Epithelial cell of proximal tubule (primary cell): Measurements from ENCODE around the gene SOX8. TPM values are rescaled to one million over a fixed set of nuclear protein-coding genes. Genes with fewer than 3 reads are reported as not detected.

Experiments
- DNase-seq: peaks from one replicate; pipeline ENCODE4 v3.0.0-alpha.2; 2011; ENCODE audit warnings: low read depth
- H3K4me3 ChIP-seq: 2 replicates; pipeline ENCODE4 v1.5.1; 2011; ENCODE audit warnings: low read depth, mild to moderate bottlenecking, low read length
- total RNA-seq: library from RNA; depleted of rRNA; stranded (reverse); fragments of >200 nt; gene quantifications from 2 replicates; pipeline ENCODE4 v1.2.3, GENCODE V29; 2015
- TF ChIP-seq, protein P1 (sequence below): conservative IDR thresholded peaks from 2 replicates; pipeline ENCODE4 v1.5.1; 2012; ENCODE audit warnings: low read depth, mild to moderate bottlenecking, low read length

The SOX8 gene
- total RNA-seq, 1 donor from 2014 or later = not detected

DNA sequence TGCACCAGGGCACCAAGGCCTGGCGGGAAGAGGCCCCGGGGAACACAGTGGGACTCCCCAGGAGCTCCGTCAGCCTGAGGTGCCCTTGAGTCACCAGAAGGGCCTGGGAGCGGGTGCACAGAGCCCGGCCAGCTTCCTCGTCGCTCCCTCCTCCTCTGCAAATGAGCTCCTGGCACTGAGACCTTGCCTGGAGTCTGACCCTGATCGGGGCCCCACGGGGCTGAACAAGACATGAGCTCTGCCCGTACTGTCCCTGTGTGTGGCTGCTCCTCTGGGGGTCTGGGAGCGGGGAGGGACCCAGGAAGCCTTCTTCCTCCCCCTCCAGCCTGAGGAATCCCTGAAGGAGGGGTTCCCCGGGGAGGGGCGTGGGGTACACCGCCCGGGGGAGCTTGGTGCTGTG, 54.6 kb downstream of the SOX8 start:
- TF ChIP-seq, protein P1, sequence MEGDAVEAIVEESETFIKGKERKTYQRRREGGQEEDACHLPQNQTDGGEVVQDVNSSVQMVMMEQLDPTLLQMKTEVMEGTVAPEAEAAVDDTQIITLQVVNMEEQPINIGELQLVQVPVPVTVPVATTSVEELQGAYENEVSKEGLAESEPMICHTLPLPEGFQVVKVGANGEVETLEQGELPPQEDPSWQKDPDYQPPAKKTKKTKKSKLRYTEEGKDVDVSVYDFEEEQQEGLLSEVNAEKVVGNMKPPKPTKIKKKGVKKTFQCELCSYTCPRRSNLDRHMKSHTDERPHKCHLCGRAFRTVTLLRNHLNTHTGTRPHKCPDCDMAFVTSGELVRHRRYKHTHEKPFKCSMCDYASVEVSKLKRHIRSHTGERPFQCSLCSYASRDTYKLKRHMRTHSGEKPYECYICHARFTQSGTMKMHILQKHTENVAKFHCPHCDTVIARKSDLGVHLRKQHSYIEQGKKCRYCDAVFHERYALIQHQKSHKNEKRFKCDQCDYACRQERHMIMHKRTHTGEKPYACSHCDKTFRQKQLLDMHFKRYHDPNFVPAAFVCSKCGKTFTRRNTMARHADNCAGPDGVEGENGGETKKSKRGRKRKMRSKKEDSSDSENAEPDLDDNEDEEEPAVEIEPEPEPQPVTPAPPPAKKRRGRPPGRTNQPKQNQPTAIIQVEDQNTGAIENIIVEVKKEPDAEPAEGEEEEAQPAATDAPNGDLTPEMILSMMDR = no peak
- no peak for DNase-seq
- H3K4me3 ChIP-seq = no peak overlapping the region

Other genes with a start within 250 kb of the SOX8 start
- 19.3 and 31.4 TPM in 2 replicates for gene CIAO3, start 240.8 kb upstream of the SOX8 start, total RNA-seq
- 8.2 and 29.7 TPM in 2 replicates for gene MSLN, start 221.0 kb upstream of the SOX8 start, total RNA-seq
- 31.0 and 82.5 TPM in 2 replicates for gene RPUSD1, start 193.4 kb upstream of the SOX8 start, total RNA-seq
- gene CHTF18, start 193.2 kb upstream of the SOX8 start, total RNA-seq = 41.0 and 49.7 TPM in 2 replicates
- gene GNG13, start 181.0 kb upstream of the SOX8 start, total RNA-seq = not detected in 2 replicates
- gene LMF1, start 10.8 kb upstream of the SOX8 start, total RNA-seq = 2.6 and 8.2 TPM in 2 replicates
- not detected in 2 replicates for gene SSTR5, start 91.0 kb downstream of the SOX8 start, total RNA-seq
- not detected in 2 replicates for gene C1QTNF8, start 114.5 kb downstream of the SOX8 start, total RNA-seq
- 0.22 and 0.29 TPM in 2 replicates for gene CACNA1H, start 171.3 kb downstream of the SOX8 start, total RNA-seq
- not detected in 2 replicates for gene TPSG1, start 243.5 kb downstream of the SOX8 start, total RNA-seq
- not detected in 2 replicates for gene TPSB2, start 248.4 kb downstream of the SOX8 start, total RNA-seq